HCT116 (cell line): ENCODE data around the gene ZNF331.

Experiments used
- EZH2 ChIP-seq: fragments of 200-600 bp; sonication (generic); IDR thresholded peaks from 2 replicates; pipeline ENCODE4 v1.6.1; 2017; ENCODE audit warnings: antibody characterized with exemption, mixed run types
- EZH2phosphoT487 ChIP-seq: fragments of 200-600 bp; IDR thresholded peaks from 2 replicates; pipeline ENCODE4 v1.6.1; 2018; ENCODE audit warnings: antibody characterized with exemption, borderline replicate concordance
- POLR2A ChIP-seq: IDR thresholded peaks from 2 replicates; pipeline ENCODE4 v1.7.0; 2011; ENCODE audit warnings: borderline replicate concordance; ENCODE audit not compliant: insufficient read depth, insufficient read length; ENCODE audit errors: extremely low read depth
- SP1 ChIP-seq: IDR thresholded peaks from 2 replicates; pipeline ENCODE4 v1.6.1; 2012; ENCODE audit warnings: low read depth

DNA sequence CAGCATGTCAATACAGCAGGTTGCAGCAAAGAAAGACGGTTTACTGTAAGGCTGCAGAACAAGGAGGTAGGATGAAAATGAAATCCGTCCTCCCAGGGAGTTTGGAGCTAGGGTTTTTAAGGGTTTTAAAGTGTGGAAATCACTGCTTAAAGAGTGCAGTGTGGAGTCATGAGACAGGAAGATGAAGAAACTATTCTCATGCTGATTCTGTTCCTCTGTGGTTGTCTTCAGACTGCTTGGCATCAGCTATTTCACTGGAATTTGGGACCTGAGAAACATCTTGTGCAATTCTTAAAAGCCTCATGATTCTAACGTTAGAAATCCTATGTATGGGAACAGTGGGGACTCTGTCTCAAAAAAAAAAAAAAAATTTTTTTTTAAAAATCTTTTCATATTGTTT lies 11.4 kb downstream of the ZNF331 start:
- TF ChIP-seq EZH2phosphoT487 (no peak), EZH2 (no peak), SP1 (no peak), POLR2A (no peak)
